Measurements from ENCODE around the gene CAMK1D.

DNA sequence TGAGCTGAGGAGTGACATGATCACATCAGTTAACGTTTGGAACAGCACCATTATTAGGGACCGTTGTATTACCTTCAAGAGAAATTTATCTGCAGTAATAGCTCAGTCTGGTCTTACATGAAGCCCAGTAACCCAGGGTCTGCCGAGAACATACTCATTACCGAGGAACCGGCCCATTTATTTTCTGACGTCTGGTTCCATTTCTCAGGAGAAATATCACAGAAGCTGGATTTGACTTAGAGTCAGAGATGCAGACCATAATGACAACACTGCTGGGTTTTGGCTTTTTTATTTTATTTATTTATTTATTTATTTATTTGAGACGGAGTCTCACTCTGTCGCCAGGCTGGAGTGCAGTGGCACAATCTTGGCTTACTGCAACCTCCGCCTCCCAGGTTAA, 489.0 kb downstream of the CAMK1D start:
- TF ChIP-seq, protein P1, sequence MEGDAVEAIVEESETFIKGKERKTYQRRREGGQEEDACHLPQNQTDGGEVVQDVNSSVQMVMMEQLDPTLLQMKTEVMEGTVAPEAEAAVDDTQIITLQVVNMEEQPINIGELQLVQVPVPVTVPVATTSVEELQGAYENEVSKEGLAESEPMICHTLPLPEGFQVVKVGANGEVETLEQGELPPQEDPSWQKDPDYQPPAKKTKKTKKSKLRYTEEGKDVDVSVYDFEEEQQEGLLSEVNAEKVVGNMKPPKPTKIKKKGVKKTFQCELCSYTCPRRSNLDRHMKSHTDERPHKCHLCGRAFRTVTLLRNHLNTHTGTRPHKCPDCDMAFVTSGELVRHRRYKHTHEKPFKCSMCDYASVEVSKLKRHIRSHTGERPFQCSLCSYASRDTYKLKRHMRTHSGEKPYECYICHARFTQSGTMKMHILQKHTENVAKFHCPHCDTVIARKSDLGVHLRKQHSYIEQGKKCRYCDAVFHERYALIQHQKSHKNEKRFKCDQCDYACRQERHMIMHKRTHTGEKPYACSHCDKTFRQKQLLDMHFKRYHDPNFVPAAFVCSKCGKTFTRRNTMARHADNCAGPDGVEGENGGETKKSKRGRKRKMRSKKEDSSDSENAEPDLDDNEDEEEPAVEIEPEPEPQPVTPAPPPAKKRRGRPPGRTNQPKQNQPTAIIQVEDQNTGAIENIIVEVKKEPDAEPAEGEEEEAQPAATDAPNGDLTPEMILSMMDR (optimal IDR thresholded peaks at IDR 0.05 in 1 of 3, IDR thresholded peaks at IDR 0.05 in 1 of 3, conservative IDR thresholded peaks at IDR 0.05 in 1 of 3; ENCODE audit: extremely low read depth in 1 of 3, insufficient read depth in 2 of 3, low read length in 3 of 3): no peak
- no peak for TF ChIP-seq EZH2 (IDR thresholded peaks at IDR 0.05; ENCODE audit: low read length)

All from keratinocyte (primary cell).